GM13977 (cell line): ENCODE measurements around the gene OTOP1.
"Not testable (repeated sequence)": the region's sequence is repeated elsewhere in the genome, so short reads cannot be mapped to it uniquely, and the experiment has no call there.

Experiments
- DNase-seq: peaks from one replicate; pipeline ENCODE4 v3.0.0; 2012; ENCODE audit warnings: low spot score
- in situ Hi-C: fragments of 300-500 bp; cut with MboI; formaldehyde crosslinking; loops from one replicate; pipeline ENCODE4 v1.12.0; 2022; ENCODE audit warnings: low sequenced_read_pairs, low pct_unique_long_range_greater_than_20kb, mixed read lengths, inconsistent platforms; ENCODE audit not compliant: unreplicated experiment
- TF ChIP-seq, protein P1 (sequence below): IDR thresholded peaks from 2 replicates; pipeline ENCODE4 v1.5.1; 2012; ENCODE audit warnings: mild to moderate bottlenecking, control low read depth; ENCODE audit not compliant: insufficient read depth; ENCODE audit errors: extremely low read depth, missing control alignments

OTOP1 gene

DNA sequence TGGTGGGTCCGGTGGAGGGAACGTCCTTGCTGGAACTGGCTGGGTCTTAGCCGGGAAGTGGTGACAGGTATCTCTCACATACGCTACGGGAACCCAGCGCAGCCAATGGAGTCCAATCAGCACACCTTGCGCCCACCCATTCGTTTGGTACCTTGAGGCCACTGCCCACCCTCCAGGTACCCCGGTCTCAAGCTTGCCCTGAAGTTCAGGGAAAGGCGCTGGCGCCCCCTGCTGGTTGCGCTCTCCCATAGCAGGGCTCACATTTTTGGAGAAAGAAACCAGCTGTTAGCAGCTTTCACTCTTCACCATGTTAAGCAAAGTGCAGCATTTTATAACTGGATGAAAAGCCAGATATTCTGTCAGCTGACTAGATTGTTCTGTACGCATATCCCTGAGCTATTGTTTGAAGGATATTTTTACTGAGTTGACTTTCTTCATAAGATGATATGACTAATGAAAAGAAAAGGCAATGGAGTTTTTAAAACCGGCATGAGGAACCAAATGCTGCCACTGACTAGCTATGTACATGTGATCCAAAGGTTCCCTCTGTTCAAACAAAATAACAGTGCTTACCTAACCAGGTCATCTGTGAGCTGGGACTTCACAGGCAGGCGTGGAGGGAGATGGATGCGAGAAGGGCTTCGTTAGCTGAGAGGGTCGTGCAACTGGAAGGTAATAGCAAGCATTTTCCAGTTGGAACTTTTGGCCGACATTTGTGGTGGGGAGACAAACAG, 43.7 kb downstream of the OTOP1 start:
- peak; percentile 38 for DNase-seq
- in situ Hi-C loops, result no loop called here
- TF ChIP-seq, protein P1, sequence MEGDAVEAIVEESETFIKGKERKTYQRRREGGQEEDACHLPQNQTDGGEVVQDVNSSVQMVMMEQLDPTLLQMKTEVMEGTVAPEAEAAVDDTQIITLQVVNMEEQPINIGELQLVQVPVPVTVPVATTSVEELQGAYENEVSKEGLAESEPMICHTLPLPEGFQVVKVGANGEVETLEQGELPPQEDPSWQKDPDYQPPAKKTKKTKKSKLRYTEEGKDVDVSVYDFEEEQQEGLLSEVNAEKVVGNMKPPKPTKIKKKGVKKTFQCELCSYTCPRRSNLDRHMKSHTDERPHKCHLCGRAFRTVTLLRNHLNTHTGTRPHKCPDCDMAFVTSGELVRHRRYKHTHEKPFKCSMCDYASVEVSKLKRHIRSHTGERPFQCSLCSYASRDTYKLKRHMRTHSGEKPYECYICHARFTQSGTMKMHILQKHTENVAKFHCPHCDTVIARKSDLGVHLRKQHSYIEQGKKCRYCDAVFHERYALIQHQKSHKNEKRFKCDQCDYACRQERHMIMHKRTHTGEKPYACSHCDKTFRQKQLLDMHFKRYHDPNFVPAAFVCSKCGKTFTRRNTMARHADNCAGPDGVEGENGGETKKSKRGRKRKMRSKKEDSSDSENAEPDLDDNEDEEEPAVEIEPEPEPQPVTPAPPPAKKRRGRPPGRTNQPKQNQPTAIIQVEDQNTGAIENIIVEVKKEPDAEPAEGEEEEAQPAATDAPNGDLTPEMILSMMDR, result peak; percentile 80

GRCh38 chr4:4170596-4171150, 56.1 kb downstream of the OTOP1 start:
- TF ChIP-seq, protein P1, result no peak
- in situ Hi-C loops, result no loop called here
- DNase-seq, result no peak

GRCh38 chr4:4167981-4168780, 58.5 kb downstream of the OTOP1 start:
- DNase-seq, in situ Hi-C loops: not testable (repeated sequence)

GRCh38 chr4:4166986-4167385, 59.7 kb downstream of the OTOP1 start:
- in situ Hi-C loops, DNase-seq: not testable (repeated sequence)

GRCh38 chr4:4165701-4166392, 60.9 kb downstream of the OTOP1 start:
- not testable (repeated sequence) for DNase-seq

GRCh38 chr4:4164532-4165173, 62.1 kb downstream of the OTOP1 start:
- in situ Hi-C loops, DNase-seq: not testable (repeated sequence)

More at GRCh38 chr4:4165701-4166392, 60.9 kb downstream of the OTOP1 start:
- in situ Hi-C loops, result not testable (repeated sequence)

- DNase-seq, in situ Hi-C loops: not testable (repeated sequence)
These were observed 64.5 kb downstream of the OTOP1 start for GRCh38 chr4:4162186-4162585.

- in situ Hi-C loops, DNase-seq: not testable (repeated sequence)
These were observed 65.6 kb downstream of the OTOP1 start for GRCh38 chr4:4160956-4161665.

- TF ChIP-seq, protein P1, result peak; percentile 49
- DNase-seq, result peak; percentile 31
- in situ Hi-C loops, result not testable (repeated sequence)
These were observed 81.1 kb downstream of the OTOP1 start for GRCh38 chr4:4145622-4146021.

- in situ Hi-C loops, DNase-seq: not testable (repeated sequence)
These were observed 83.4 kb downstream of the OTOP1 start for GRCh38 chr4:4143376-4143775.

DNA sequence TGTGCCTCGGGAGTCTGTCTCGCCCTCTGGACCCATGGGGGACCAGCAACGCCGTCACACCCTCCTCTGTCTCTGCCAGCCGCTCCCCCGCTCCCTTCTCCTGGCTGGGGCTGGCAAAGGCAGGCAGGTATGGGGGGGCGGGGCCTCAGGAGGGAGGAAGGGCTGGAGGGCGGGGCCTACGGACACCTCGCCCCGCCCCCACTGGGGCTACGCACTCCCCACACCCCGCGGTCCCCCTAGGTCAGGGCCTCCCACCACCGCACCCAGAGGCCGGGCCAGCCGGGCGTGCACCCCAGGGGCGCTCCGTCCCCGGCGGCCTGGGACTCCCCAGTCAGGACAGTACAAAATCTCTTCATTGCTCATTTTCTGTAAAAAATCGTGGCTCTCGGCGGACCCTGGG, 84.0 kb downstream of the OTOP1 start:
- DNase-seq, in situ Hi-C loops: not testable (repeated sequence)

- DNase-seq, in situ Hi-C loops: not testable (repeated sequence)
These were observed 85.5 kb downstream of the OTOP1 start for GRCh38 chr4:4141186-4141585.
